GM12878 (cell line): ENCODE measurements around the gene PRPF38A.

Experiments used
- CREM ChIP-seq: IDR thresholded peaks from 2 replicates; pipeline ENCODE4 v1.6.1; 2014; ENCODE audit warnings: antibody characterized with exemption, low read depth
- HDGF ChIP-seq: fragments of 450-650 bp; IDR thresholded peaks from 2 replicates; pipeline ENCODE4 v1.6.1; 2016; ENCODE audit warnings: antibody characterized with exemption
- NFIC ChIP-seq: IDR thresholded peaks from 2 replicates; pipeline ENCODE4 v1.6.1; 2012; ENCODE audit warnings: low read depth, mild to moderate bottlenecking, inconsistent platforms, low read length, moderate library complexity
- PML ChIP-seq: IDR thresholded peaks from 2 replicates; pipeline ENCODE4 v1.6.1; 2012; ENCODE audit warnings: low read length, inconsistent platforms
- POLR2A ChIP-seq: IDR thresholded peaks from 2 replicates; pipeline ENCODE4 v1.6.1; 2011; ENCODE audit warnings: low read depth, mild to moderate bottlenecking, low read length
- RAD21 ChIP-seq: IDR thresholded peaks from 2 replicates; pipeline ENCODE4 v1.6.1; 2011; ENCODE audit warnings: mild to moderate bottlenecking, low read depth, low read length, moderate library complexity; ENCODE audit not compliant: insufficient read depth
- TCF7 ChIP-seq: IDR thresholded peaks from 2 replicates; pipeline ENCODE4 v1.6.1; 2014; ENCODE audit warnings: antibody characterized with exemption, borderline replicate concordance
- TF ChIP-seq, protein P1 (sequence below), 3 experiments: IDR thresholded peaks in 2 of 3; conservative IDR thresholded peaks in 1 of 3; 2 replicates each; pipeline ENCODE4 v1.5.1; 2011; ENCODE audit warnings: low read depth in 3 of 3, low read length in 3 of 3, mild to moderate bottlenecking in 3 of 3, control low read depth in 2 of 3, moderate library complexity in 2 of 3, inconsistent platforms in 1 of 3, mixed read lengths in 1 of 3; ENCODE audit not compliant: control insufficient read depth in 2 of 3, insufficient read depth in 1 of 3; ENCODE audit errors: extremely low read depth in 1 of 3
- TF ChIP-seq, protein P2 (sequence below): fragments of 450-650 bp; formaldehyde crosslinking; IDR thresholded peaks from 2 replicates; pipeline ENCODE4 v1.5.0; 2022; ENCODE audit warnings: mild to moderate bottlenecking, missing genetic modification characterization
- TF ChIP-seq, protein P3 (sequence below): fragments of 450-650 bp; IDR thresholded peaks from 2 replicates; pipeline ENCODE4 v1.6.1; 2017; ENCODE audit warnings: mild to moderate bottlenecking
- TF ChIP-seq, protein P4 (sequence below): IDR thresholded peaks from 2 replicates; pipeline ENCODE4 v1.6.1; 2012; ENCODE audit warnings: low read depth, low read length, improper control_type of control experiment

DNA sequence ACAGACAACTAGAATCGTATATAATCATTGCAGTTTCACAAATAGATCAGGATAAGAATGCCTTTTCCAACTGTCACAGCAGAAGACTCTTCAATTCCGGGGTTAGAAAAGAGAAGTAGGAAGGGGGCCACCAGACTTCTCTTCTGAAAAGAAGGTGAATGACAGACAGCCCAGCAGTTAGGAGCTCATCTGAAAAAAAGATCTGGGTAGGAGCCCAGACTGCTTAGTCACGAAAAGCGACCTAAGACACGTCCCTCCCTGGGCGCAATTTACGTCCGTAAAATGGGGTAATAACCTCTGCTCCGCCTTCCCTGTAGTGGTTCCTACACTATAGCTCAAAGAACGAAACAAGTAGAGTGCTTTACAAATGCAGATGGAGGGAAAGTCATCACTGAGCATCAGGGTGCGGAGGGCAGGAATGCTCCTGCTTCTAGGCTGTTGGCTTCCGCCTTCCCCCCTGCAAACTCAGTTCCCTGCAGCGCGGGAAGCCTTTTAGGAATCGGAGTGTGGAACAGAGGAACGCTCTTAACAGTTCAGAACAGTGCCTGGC, 761 bp upstream of the PRPF38A start:
- TF ChIP-seq PML (no peak; the same call in 1 of the 2 replicates), TCF7 (no peak), NFIC (no peak), RAD21 (no peak), POLR2A (no peak), CREM (peak; percentile 65; the same call in 1 of the 2 replicates), HDGF (no peak)
- TF ChIP-seq, protein P1, sequence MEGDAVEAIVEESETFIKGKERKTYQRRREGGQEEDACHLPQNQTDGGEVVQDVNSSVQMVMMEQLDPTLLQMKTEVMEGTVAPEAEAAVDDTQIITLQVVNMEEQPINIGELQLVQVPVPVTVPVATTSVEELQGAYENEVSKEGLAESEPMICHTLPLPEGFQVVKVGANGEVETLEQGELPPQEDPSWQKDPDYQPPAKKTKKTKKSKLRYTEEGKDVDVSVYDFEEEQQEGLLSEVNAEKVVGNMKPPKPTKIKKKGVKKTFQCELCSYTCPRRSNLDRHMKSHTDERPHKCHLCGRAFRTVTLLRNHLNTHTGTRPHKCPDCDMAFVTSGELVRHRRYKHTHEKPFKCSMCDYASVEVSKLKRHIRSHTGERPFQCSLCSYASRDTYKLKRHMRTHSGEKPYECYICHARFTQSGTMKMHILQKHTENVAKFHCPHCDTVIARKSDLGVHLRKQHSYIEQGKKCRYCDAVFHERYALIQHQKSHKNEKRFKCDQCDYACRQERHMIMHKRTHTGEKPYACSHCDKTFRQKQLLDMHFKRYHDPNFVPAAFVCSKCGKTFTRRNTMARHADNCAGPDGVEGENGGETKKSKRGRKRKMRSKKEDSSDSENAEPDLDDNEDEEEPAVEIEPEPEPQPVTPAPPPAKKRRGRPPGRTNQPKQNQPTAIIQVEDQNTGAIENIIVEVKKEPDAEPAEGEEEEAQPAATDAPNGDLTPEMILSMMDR (IDR thresholded peaks at IDR 0.05 in 2 of 3, conservative IDR thresholded peaks at IDR 0.05 in 1 of 3; ENCODE audit: control insufficient read depth in 2 of 3, extremely low read depth in 1 of 3, insufficient read depth in 1 of 3, low read depth in 3 of 3, low read length in 3 of 3), result no peak
- TF ChIP-seq, protein P2, sequence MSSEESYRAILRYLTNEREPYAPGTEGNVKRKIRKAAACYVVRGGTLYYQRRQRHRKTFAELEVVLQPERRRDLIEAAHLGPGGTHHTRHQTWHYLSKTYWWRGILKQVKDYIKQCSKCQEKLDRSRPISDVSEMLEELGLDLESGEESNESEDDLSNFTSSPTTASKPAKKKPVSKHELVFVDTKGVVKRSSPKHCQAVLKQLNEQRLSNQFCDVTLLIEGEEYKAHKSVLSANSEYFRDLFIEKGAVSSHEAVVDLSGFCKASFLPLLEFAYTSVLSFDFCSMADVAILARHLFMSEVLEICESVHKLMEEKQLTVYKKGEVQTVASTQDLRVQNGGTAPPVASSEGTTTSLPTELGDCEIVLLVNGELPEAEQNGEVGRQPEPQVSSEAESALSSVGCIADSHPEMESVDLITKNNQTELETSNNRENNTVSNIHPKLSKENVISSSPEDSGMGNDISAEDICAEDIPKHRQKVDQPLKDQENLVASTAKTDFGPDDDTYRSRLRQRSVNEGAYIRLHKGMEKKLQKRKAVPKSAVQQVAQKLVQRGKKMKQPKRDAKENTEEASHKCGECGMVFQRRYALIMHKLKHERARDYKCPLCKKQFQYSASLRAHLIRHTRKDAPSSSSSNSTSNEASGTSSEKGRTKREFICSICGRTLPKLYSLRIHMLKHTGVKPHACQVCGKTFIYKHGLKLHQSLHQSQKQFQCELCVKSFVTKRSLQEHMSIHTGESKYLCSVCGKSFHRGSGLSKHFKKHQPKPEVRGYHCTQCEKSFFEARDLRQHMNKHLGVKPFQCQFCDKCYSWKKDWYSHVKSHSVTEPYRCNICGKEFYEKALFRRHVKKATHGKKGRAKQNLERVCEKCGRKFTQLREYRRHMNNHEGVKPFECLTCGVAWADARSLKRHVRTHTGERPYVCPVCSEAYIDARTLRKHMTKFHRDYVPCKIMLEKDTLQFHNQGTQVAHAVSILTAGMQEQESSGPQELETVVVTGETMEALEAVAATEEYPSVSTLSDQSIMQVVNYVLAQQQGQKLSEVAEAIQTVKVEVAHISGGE, result no peak
- TF ChIP-seq, protein P3, sequence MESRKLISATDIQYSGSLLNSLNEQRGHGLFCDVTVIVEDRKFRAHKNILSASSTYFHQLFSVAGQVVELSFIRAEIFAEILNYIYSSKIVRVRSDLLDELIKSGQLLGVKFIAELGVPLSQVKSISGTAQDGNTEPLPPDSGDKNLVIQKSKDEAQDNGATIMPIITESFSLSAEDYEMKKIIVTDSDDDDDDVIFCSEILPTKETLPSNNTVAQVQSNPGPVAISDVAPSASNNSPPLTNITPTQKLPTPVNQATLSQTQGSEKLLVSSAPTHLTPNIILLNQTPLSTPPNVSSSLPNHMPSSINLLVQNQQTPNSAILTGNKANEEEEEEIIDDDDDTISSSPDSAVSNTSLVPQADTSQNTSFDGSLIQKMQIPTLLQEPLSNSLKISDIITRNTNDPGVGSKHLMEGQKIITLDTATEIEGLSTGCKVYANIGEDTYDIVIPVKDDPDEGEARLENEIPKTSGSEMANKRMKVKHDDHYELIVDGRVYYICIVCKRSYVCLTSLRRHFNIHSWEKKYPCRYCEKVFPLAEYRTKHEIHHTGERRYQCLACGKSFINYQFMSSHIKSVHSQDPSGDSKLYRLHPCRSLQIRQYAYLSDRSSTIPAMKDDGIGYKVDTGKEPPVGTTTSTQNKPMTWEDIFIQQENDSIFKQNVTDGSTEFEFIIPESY, result no peak
- TF ChIP-seq, protein P4, sequence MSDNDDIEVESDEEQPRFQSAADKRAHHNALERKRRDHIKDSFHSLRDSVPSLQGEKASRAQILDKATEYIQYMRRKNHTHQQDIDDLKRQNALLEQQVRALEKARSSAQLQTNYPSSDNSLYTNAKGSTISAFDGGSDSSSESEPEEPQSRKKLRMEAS, result no peak
